GM12873 (cell line): Measurements from ENCODE around the gene EPO.

Experiments used
- CTCF ChIP-seq: IDR thresholded peaks from 2 replicates; pipeline ENCODE4 v1.5.1; 2012; ENCODE audit warnings: low read depth, mild to moderate bottlenecking, moderate library complexity, low read length, control low read depth; ENCODE audit not compliant: insufficient read depth; ENCODE audit errors: missing control alignments

Gene EPO

GRCh38 chr7:100689230-100690135 is 30.8 kb upstream of the EPO start:
- TF ChIP-seq CTCF, result peak; percentile 11

GRCh38 chr7:100691676-100692577 is 28.3 kb upstream of the EPO start:
- TF ChIP-seq CTCF, result peak; percentile 83

- no peak for TF ChIP-seq CTCF
These were observed 27.7 kb upstream of the EPO start for GRCh38 chr7:100692578-100692961.

GRCh38 chr7:100693312-100694097 is 26.8 kb upstream of the EPO start:
- no peak for TF ChIP-seq CTCF

GRCh38 chr7:100694098-100694745 is 26.0 kb upstream of the EPO start, which contains the start of gene GIGYF1:
Gene GIGYF1 (minus strand): TSS chr7:100694250. CDS start chr7:100688238, 6,012 bp downstream.
- TF ChIP-seq CTCF, result no peak

GRCh38 chr7:100696123-100696521 is 24.1 kb upstream of the EPO start:
- no peak for TF ChIP-seq CTCF
